Stimulated activated CD8-positive, alpha-beta memory T cell treated with anti-CD3 and anti-CD28 coated beads, Interleukin-12 subunit alpha, Interleukin-12 subunit beta, amount 100 ng/mL, for 4 hours (primary cell): ENCODE results near the gene SELENOO.

Experiments
- DNase-seq: peaks from one replicate; pipeline ENCODE4 v3.0.0-alpha.2; 2020; ENCODE audit warnings: low read depth

Gene SELENOO

GRCh38 chr22:50185375-50186087, 15.3 kb upstream of the SELENOO start, which contains the start of gene TRABD:
TRABD (plus strand) TSS chr22:50185913; CDS start chr22:50193061, 7,148 bp downstream.
- DNase-seq = peak; percentile 85

GRCh38 chr22:50186181-50186714, 14.6 kb upstream of the SELENOO start:
- DNase-seq = no peak

- DNase-seq = no peak
Observed at GRCh38 chr22:50186761-50187523, 13.9 kb upstream of the SELENOO start.

- DNase-seq = no peak
Observed at GRCh38 chr22:50188356-50188755, 12.5 kb upstream of the SELENOO start.

- DNase-seq = no peak
Observed at GRCh38 chr22:50189184-50189848, 11.5 kb upstream of the SELENOO start.

- DNase-seq = no peak
Observed at GRCh38 chr22:50189849-50190181, 11.0 kb upstream of the SELENOO start.

- DNase-seq = peak; percentile 68
Observed at GRCh38 chr22:50190182-50190940, 10.4 kb upstream of the SELENOO start.

GRCh38 chr22:50190941-50191741, 9.7 kb upstream of the SELENOO start:
- peak; percentile 50 for DNase-seq

GRCh38 chr22:50192436-50193204, 8.2 kb upstream of the SELENOO start:
- DNase-seq = no peak

- no peak for DNase-seq
Observed at GRCh38 chr22:50193621-50194020, 7.2 kb upstream of the SELENOO start.

- no peak for DNase-seq
Observed at GRCh38 chr22:50194037-50194805, 6.6 kb upstream of the SELENOO start.

GRCh38 chr22:50196256-50196655, 4.6 kb upstream of the SELENOO start:
- no peak for DNase-seq

- no peak for DNase-seq
Observed at GRCh38 chr22:50197000-50197800, 3.6 kb upstream of the SELENOO start.

- no peak for DNase-seq
Observed at GRCh38 chr22:50197856-50198623, 2.8 kb upstream of the SELENOO start.

- no peak for DNase-seq
Observed at GRCh38 chr22:50198624-50199017, 2.2 kb upstream of the SELENOO start.

GRCh38 chr22:50199251-50199721, 1.5 kb upstream of the SELENOO start:
- DNase-seq = no peak

GRCh38 chr22:50199829-50200460, 866 bp upstream of the SELENOO start:
- no peak for DNase-seq
